Activated CD8-positive, alpha-beta memory T cell treated with anti-CD3 and anti-CD28 coated beads for 36 hours (primary cell): Measurements from ENCODE around the gene PARN. TPM values are rescaled to one million over a fixed set of nuclear protein-coding genes. Genes with fewer than 3 reads are reported as not detected.
"Not testable (repeated sequence)": the region's sequence is repeated elsewhere in the genome, so short reads cannot be mapped to it uniquely, and the experiment has no call there.

Source experiments
- CTCF ChIA-PET: fragments of 350-600 bp; sonication (Branson Sonifier 250); formaldehyde crosslinking; loops from one replicate; lab custom pipeline; 2021; ENCODE audit warnings: antibody characterized with exemption; lab: Charles Lee
- POLR2A ChIA-PET: fragments of 350-600 bp; sonication (Branson Sonifier 250); formaldehyde crosslinking; loops from one replicate; lab custom pipeline; 2021; ENCODE audit warnings: antibody characterized with exemption; lab: Charles Lee
- total RNA-seq, 2 experiments: library from RNA; stranded (reverse); gene quantifications; one replicate each; pipeline ENCODE4 v1.2.3, GENCODE V29; 2021

The PARN gene
- 10 to 100 TPM; 47.3 to 49.1 TPM for total RNA-seq

DNA sequence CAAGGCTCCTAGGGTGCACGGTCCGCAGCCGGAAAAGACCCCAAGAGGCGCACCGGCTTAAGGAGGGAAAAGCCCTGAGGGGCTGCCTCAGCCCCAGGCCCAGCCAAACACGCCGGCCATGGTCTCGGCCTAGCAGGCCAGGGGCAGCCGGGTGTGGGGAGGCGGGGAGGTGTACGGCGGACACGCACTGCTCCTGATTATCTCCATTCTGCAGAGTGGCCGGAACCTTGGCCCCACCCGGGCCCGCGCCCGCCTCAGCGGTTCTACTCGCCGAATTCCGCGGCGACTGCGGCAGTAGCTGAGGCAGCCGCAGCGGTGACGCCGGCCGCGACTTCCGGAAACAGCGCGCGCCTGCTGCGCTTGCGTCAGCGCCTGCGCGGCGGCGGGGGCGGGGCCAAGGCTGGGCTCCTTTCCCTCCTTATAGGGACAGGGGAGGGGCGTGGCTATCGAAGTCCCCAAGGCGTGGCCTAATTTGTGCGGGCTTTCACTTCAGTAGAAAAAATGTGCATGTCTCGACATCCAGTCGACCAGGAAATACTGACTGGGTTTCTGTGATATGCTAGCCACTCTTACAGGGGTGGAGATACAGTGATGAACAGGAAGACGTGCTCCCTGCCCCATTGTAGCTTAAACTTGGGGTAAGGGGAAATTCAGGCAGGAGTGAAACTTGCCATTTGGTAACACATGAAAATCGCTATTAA, at the start of gene PARN:
TSS of gene PARN (minus strand) at position 342 of the 701 bp plus-strand sequence. CDS start at position 207, 135 bp downstream.
- CTCF ChIA-PET = interaction anchor here (1.0 kb wide), 1 partner anchor 13 kb away, joined by 3 read pairs; no protein-coding TSS in a partner anchor
- POLR2A ChIA-PET = interaction anchor here (1.0 kb wide), 2 partner anchors 18 to 141 kb away, joined by 3 read pairs; no protein-coding TSS in a partner anchor

GRCh38 chr16:14678748-14679497, 48.9 kb upstream of the PARN start:
- POLR2A ChIA-PET = no interaction called here
- CTCF ChIA-PET = no interaction called here

DNA sequence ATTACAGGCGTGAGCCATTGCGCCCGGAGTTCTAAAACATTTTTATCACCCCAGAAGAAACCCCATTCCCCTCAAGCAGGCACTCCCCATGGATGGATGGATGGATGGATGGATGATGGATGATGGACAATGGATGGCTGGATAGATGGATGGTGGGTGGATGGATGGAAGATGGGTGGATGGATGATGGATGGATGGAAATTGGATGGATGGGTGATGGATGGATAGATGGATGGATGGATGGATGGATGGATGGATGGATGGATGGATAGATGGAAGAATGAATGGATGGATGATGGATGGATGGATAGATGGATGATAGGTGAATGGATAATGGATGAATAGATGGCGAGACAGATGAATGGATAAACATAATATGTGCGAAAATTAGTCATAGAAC, 47.6 kb upstream of the PARN start:
- POLR2A ChIA-PET = no interaction called here
- CTCF ChIA-PET = no interaction called here

GRCh38 chr16:14676633-14677032, 46.6 kb upstream of the PARN start:
- ChIA-PET CTCF (no interaction called here), POLR2A (no interaction called here)

DNA sequence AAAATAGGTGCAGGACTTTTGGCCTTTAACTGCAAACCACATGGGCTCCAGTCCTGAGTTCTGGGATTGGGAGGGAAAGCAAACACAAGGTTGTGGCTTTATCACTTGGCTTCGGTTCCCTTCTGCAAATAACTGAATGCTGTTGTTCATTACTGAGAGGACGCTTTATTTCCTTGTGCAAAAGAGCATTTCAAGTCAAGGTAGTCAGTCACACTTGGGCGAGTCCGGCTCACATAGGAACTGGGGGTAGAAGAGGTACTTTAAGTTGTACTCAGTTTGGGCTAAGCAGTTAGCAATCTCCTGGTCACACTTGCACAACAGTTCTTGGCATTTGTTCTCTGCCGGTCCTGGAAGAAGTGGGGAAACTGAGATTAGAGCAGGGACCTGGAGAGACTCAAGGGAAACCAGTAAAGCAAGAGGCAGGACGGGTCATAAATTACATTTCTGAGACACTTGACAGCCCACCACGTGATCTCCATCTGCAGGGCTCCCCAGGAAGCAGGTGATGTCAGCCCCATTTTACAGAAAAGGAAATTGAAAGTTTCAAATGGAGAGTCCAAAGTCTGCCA, 42.4 kb upstream of the PARN start:
- CTCF ChIA-PET = no interaction called here
- POLR2A ChIA-PET = no interaction called here

GRCh38 chr16:14669776-14670175, 39.7 kb upstream of the PARN start:
- ChIA-PET POLR2A (no interaction called here), CTCF (no interaction called here)

GRCh38 chr16:14668556-14669223, 38.6 kb upstream of the PARN start:
- ChIA-PET CTCF (no interaction called here), POLR2A (no interaction called here)

DNA sequence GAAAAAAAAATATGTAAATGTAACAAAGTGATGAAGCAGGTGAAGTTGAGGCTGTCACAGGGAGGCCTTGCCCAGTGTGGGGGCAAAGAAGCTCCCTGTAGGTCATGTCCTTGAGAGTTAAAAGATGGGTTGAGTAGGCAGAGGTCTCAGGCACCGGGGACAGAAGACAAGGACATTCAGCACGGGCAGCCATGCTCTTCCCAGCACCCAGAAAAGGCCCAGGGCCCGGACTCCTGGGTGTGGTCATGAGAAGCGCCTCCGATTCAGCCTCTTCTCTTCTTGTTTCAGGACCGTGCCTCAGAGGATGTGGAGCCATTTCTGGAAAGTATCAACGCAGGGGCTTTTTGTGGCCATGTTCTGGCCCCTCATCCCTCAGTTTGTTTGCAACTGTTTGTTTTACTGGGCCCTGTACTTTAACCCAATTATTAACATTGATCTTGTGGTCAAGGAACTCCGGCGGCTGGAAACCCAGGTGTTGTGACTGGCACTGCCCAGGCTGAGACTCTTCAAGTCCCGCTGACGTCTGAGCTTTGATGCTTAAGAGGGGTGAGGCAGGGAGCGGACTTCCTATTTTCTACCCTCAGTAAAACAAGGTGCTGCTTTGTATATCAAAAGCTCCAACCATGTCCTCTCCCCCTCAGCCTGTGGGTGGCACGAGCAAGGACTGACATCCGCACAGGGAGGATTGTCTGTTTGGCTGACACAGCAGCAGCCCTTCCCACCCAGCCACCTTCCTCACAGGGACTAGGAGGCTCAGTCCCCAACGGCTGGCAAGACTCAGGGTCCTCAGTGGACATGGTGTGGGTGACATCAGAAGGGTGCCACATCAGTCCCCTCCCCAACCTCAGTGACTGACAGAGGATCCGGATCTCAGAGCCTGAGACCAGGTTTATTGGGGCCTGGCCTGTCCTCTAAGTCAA, 37.5 kb upstream of the PARN start:
- ChIA-PET CTCF (no interaction called here), POLR2A (no interaction called here)

DNA sequence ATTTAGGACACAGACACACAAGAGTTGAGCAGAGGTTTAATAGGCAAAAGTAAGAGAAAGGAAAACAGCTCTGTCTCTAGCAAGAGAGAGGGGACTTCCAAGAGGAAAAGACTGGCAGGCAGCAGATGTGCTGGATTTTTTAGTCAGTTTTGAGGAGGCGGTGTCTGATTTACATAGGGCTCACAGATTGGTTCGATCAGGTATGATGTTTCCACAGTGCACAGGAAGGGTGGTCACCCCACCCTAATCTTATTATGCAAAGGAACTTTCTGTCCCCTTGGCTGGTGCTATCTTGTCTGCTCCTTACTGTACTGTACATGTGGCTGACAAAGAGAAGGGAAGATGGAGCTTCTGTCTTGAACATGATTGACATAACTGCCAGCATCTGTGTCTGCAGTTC, 28.0 kb upstream of the PARN start:
- CTCF ChIA-PET = no interaction called here
- POLR2A ChIA-PET = no interaction called here

DNA sequence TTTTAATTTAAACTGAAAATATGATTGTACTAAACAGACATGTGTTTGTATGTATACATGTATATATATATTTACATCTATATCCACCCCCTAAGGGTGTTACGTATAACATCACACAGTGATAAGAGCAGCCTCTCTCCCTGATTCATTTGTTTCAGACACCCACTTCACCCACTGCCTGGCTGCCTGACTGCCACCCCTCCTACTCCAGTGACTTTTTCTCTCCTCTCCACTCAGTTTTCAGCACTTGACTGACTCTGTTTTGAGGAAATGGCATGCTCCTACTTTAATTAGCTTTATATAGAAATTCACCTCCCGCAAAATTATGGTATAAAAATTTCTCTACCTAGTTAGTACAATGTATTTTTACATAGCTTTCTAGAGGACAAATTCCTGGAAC, 22.7 kb upstream of the PARN start:
- CTCF ChIA-PET = no interaction called here
- POLR2A ChIA-PET = no interaction called here

DNA sequence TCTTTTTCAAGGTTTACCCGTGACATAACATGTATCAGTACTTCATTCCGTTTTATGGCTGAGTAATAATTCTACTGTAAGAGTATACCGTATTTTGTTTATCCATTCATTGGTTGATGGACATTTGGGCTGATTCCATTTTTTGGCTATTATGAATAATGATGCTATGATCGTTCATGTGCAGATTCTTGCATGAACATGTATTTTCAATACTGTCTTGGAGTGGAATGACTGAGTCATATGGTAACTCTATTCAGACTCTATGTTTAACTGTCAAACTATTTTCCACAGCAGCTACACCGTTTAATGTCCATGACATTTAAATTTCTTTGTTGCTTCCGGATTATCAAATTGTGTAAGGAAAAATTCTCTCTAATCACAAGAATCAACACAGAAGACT, 20.6 kb upstream of the PARN start:
- ChIA-PET POLR2A (no interaction called here), CTCF (no interaction called here)

- POLR2A ChIA-PET = no interaction called here
- CTCF ChIA-PET = no interaction called here
Observed at GRCh38 chr16:14649816-14650215, 19.8 kb upstream of the PARN start.

DNA sequence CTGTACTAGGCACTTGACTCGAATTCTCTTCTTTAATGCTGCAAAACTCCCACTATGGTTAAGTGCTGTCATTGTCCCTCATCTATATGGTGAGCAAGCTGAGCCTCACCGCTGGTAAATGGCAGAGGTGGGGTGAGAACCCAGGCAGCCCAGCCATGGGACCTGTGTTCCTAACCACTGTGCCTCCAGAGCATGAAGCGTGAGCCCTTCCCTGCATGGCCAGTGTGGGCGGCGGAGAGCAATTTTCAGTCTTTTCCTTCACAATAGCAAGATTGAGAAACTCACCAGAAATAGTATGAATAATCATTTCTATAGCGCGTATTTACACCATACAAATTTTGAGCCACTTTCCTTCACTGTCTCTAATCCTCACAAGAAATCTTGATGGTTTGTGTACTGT, 11.9 kb upstream of the PARN start:
- ChIA-PET CTCF (no interaction called here), POLR2A (no interaction called here)

DNA sequence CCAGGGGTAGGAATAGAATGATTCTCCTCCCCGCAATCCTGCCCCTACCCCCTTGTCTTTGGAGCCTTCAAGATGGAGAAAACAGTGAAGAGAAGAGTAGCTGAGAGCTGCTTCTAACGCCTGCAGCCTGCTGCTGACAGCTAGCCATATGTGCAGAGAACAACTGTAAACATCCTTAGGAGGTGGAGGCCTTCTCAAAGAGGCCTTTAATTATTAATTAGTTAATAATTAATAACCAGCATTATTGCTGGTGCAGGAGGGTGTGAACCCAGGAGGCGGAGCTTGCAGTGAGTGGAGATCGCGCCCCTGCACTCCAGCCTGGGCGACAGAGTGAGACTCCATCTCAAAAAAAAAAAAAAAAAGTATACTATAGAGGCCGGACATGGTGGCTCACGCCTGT, 11.1 kb upstream of the PARN start:
- POLR2A ChIA-PET = no interaction called here
- CTCF ChIA-PET = no interaction called here

DNA sequence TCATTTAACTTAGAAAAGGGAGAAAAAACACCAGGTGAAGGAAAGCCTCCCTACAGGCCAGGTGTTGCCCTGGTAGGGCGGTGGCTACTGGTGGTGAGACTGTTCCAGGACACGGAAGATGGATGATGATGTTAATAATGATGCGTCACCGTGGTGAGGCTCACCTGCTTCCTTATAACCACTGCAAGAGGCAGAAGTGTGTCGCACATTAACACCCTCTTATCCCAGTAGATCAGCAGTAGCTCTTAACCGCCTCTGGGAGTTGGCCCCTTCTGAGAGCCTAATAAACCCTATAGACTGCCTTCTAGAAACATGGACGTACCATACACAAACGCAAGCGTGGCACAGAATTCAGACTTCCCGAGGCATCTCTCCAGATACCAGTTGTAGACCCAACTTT, 10.5 kb upstream of the PARN start:
- ChIA-PET POLR2A (no interaction called here), CTCF (no interaction called here)

- POLR2A ChIA-PET, CTCF ChIA-PET: not testable (repeated sequence)
Observed at GRCh38 chr16:14636951-14637240, 6.8 kb upstream of the PARN start.

DNA sequence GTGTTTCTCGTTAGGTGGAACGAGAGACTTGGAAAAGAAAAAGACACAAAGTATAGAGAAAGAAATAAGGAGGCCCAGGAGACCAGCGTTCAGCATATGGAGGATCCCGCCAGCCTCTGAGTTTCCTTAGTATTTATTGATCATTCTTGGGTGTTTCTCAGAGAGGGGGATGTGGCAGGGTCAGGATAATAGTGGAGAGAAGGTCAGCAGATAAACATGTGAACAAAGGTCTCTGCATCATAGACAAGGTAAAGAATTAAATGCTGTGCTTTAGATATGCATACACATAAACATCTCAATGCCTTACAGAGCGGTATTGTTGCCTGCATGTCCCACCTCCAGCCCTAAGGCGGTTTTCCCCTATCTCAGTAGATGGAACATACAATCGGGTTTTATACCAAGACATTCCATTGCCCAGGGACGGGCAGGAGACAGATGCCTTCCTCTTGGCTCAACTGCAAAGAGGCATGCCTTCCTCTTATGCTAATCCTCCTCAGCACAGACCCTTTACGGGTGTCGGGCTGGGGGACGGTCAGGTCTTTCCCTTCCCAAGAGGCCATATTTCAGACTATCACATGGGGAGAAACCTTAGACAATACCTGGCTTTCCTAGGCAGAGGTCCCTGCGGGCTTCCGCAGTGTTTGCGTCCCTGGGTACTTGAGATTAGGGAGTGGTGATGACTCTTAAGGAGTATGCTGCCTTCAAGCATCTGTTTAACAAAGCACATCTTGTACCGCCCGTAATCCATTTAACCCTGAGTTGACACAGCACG, 6.3 kb upstream of the PARN start:
- POLR2A ChIA-PET, CTCF ChIA-PET: not testable (repeated sequence)

GRCh38 chr16:14635395-14636165, 5.5 kb upstream of the PARN start:
- POLR2A ChIA-PET = no interaction called here
- CTCF ChIA-PET = no interaction called here
